Mesothelial cell of epicardium (in vitro differentiated cells): ENCODE measurements around the gene TMCO4. TPM values are rescaled to one million over a fixed set of nuclear protein-coding genes. Genes with fewer than 3 reads are reported as not detected.

Source experiments
- DNase-seq, 2 experiments: peaks; one replicate each; pipeline ENCODE4 v3.0.0; 2021; ENCODE audit warnings: low spot score in 2 of 2; ENCODE audit not compliant: unreplicated experiment in 2 of 2
- H3K27ac Mint-ChIP-seq: 2 replicates; pipeline ENCODE4 v1.8.0; 2021; ENCODE audit warnings: mixed read lengths
- H3K27me3 Mint-ChIP-seq: 2 replicates; pipeline ENCODE4 v1.8.0; 2021; ENCODE audit warnings: low read depth, mixed read lengths
- H3K36me3 Mint-ChIP-seq: 2 replicates; pipeline ENCODE4 v1.8.0; 2021; ENCODE audit warnings: mixed read lengths
- H3K4me1 Mint-ChIP-seq: 2 replicates; pipeline ENCODE4 v1.8.0; 2021; ENCODE audit warnings: mixed read lengths
- H3K4me3 Mint-ChIP-seq: 2 replicates; pipeline ENCODE4 v1.8.0; 2021; ENCODE audit warnings: mild to moderate bottlenecking, moderate library complexity, mixed read lengths
- H3K9me3 Mint-ChIP-seq: 2 replicates; pipeline ENCODE4 v1.8.0; 2021; ENCODE audit warnings: mixed read lengths
- CTCF ChIP-seq: fragments of 200-600 bp; sonication (generic); IDR thresholded peaks from one replicate; pipeline ENCODE4 v1.5.0; 2021; ENCODE audit warnings: antibody characterized with exemption; ENCODE audit not compliant: unreplicated experiment
- total RNA-seq: library from RNA; stranded (reverse); gene quantifications from 3 replicates; pipeline ENCODE4 v1.2.1, GENCODE V29; 2021

The TMCO4 gene
- total RNA-seq, 1 donor from 2014 or later = 21.4 TPM

GRCh38 chr1:19704247-19705113 lies 95.2 kb downstream of the TMCO4 start:
- TF ChIP-seq CTCF = peak; percentile 92
- DNase-seq = peak; percentile 57 to 85
- H3K4me3 Mint-ChIP-seq = no peak overlapping the region
- H3K36me3 Mint-ChIP-seq = peaks cover 1% of the 10 kb centered on the region
- no peaks in the 10 kb centered on the region for H3K27me3 Mint-ChIP-seq
- H3K9me3 Mint-ChIP-seq = no peaks in the 10 kb centered on the region
- H3K27ac Mint-ChIP-seq = no peak overlapping the region
- H3K4me1 Mint-ChIP-seq = peaks cover 12% of the 10 kb centered on the region

DNA sequence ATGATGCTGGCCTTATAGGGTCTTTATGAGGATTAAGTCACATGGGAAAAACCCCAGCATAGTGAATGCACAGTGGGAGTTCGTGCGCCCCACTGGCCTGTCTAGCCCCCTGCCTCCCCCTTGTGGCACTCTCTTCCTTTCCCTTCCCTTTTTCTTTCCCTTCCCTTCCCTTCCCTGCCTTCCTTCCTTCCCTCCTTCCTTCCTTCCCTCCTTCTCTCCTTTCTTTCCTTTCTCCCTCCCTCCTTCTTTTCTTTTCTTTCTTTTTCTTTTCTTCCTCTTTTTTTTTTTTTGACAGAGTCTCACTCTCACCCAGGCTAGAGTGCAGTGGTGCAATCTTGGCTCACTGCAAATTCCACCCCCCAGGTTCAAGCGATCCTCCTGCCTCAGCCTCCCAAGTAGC lies 96.4 kb downstream of the TMCO4 start:
- peaks cover 5% of the 10 kb centered on the region for H3K36me3 Mint-ChIP-seq
- TF ChIP-seq CTCF = no peak
- no peaks in the 10 kb centered on the region for H3K4me1 Mint-ChIP-seq
- no peak overlapping the region for H3K4me3 Mint-ChIP-seq
- H3K9me3 Mint-ChIP-seq = no peaks in the 10 kb centered on the region
- no peak overlapping the region for H3K27ac Mint-ChIP-seq
- no peaks in the 10 kb centered on the region for H3K27me3 Mint-ChIP-seq
- no peak for DNase-seq

DNA sequence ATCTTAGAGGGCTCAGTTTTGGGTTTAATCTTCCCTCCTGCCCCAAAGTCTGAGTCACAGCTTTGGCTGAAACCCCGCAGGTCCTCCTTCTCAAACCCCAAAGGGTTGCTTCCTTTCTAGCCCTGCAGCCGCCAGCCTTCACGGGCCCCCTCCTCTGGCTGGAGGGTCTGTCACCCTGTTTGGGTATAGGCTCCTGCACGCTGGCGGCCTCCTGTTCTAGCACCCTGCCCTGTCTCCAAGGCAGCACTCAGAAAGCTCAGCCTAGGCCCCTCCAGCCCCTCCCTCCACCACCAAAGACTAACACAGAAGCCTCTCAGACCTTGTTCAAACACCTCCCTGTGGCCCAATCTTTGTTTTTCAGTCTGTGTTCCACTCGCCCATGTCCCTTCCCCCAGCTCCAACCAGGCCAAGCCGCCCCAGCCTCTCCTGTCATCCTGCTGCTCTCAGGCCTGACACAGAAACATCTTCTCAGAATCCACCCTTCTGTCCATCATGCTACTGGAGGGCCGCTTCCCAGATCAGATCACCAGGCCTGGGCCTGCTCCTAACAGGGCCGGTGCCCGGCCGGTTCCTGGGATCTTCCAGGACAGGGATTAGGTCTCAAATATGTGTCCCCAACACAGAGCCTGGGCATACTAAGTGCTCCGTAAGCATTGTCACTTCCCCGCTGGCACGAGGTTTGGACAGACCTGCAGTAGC lies 99.5 kb downstream of the TMCO4 start:
- H3K27ac Mint-ChIP-seq = no peak overlapping the region
- no peak overlapping the region for H3K4me3 Mint-ChIP-seq
- DNase-seq = no peak
- no peaks in the 10 kb centered on the region for H3K4me1 Mint-ChIP-seq
- no peaks in the 10 kb centered on the region for H3K27me3 Mint-ChIP-seq
- H3K9me3 Mint-ChIP-seq = no peaks in the 10 kb centered on the region
- TF ChIP-seq CTCF = no peak
- H3K36me3 Mint-ChIP-seq = peaks cover 10% of the 10 kb centered on the region

- no peaks in the 10 kb centered on the region for H3K4me1 Mint-ChIP-seq
- no peak for DNase-seq
- no peak overlapping the region for H3K4me3 Mint-ChIP-seq
- no peaks in the 10 kb centered on the region for H3K27me3 Mint-ChIP-seq
- peaks cover 16% of the 10 kb centered on the region for H3K36me3 Mint-ChIP-seq
- TF ChIP-seq CTCF = no peak
- no peaks in the 10 kb centered on the region for H3K9me3 Mint-ChIP-seq
- no peak overlapping the region for H3K27ac Mint-ChIP-seq
Observed at GRCh38 chr1:19698181-19698580, 101.5 kb downstream of the TMCO4 start.

GRCh38 chr1:19696820-19697219 lies 102.9 kb downstream of the TMCO4 start:
- DNase-seq = no peak
- Mint-ChIP-seq H3K9me3 (no peaks in the 10 kb centered on the region), H3K36me3 (peaks cover 16% of the 10 kb centered on the region), H3K27me3 (no peaks in the 10 kb centered on the region), H3K4me1 (no peaks in the 10 kb centered on the region), H3K4me3 (no peak overlapping the region), H3K27ac (no peak overlapping the region)
- TF ChIP-seq CTCF = no peak
